GM21526 (cell line): ENCODE results near the gene HECTD4.

ENCODE experiments used
- ATAC-seq: cut with Tn5 transposase; IDR thresholded peaks from one replicate; pipeline ENCODE4 v1.9.1; 2021; ENCODE audit warnings: moderate library complexity; ENCODE audit not compliant: unreplicated experiment, low FRiP score

Gene HECTD4

GRCh38 chr12:112183141-112184021 is 198.8 kb downstream of the HECTD4 start:
- no peak for ATAC-seq

DNA sequence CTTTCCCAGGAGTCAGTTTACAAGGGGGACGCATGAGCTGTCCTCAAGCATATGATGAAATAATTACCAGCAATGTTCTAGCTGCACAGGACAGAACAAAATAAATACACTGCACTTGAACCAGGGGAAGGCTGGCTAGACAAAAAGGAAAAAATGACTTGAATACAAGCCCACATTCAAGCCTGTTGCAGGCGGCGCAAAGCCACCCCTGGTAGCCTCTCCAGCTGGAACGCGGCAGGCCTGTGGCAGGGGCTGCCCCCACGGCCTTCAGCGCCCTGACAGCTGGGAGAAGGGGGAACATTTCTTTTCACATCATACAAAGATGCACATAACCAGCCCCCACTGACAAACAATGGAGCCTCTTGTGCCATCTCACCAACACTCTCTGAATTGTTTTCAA is 199.7 kb downstream of the HECTD4 start:
- no peak for ATAC-seq

GRCh38 chr12:112180422-112180821 is 201.8 kb downstream of the HECTD4 start:
- ATAC-seq: no peak

GRCh38 chr12:112179916-112180315 is 202.3 kb downstream of the HECTD4 start:
- no peak for ATAC-seq

GRCh38 chr12:112179341-112179740 is 202.9 kb downstream of the HECTD4 start:
- ATAC-seq: no peak

DNA sequence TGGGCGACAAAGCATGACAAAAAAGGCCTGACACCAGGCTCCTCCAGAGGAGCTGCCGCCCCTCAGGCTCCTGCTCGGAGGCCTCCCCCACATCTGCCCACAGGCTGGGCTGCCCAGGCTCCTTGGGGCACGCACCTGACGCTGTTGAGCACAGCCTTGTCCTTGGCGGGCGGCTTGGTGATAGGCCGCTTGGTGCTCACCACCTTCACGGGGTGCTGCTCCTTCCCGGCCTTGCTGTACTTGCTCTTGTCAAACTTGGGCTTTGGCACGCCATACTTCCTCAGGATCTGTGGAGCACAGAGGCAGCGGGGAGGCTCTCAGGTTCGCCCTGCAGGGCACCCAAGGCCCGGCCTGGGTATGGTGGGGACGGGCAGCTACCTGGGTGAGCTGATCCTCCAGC is 203.4 kb downstream of the HECTD4 start:
- ATAC-seq: no peak

GRCh38 chr12:112176321-112177010 is 205.8 kb downstream of the HECTD4 start:
- ATAC-seq: no peak

DNA sequence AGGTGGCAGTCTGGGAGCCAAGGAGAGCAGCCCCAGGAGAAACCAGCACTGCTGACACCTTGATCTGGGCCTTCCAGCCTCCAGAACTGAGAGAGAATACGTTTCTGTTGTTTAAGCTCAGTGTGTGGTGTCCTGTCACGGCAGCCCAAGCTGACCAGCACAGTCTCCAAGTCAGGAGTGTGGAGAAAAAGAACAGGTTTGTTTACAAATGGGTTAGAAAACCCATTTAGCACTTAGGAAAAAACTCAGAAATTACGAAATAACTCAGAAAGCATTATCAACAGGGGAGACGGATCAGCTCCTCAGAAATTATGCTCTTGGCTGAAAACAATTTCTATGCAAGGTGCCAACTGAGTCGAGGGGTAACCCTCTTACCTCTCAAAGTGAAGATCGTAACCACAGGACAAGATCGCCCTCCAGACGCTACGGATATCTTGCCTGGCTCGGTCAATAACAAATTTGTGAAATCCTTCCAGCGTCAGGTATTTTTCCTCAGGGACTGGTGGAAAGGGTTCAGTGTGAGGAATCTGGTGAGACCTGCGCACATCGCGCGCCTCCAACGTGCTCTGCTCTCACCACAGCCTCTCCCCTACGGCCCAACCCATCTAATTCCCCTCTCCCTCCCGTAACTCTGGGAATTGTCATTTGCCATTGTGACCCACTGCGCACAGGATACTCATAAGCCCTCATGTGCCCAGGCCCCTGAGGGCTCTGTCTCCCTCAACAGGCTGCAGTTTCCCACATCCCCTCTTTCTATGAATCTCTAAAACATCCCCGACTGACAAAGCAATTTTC is 206.7 kb downstream of the HECTD4 start:
- ATAC-seq: no peak

DNA sequence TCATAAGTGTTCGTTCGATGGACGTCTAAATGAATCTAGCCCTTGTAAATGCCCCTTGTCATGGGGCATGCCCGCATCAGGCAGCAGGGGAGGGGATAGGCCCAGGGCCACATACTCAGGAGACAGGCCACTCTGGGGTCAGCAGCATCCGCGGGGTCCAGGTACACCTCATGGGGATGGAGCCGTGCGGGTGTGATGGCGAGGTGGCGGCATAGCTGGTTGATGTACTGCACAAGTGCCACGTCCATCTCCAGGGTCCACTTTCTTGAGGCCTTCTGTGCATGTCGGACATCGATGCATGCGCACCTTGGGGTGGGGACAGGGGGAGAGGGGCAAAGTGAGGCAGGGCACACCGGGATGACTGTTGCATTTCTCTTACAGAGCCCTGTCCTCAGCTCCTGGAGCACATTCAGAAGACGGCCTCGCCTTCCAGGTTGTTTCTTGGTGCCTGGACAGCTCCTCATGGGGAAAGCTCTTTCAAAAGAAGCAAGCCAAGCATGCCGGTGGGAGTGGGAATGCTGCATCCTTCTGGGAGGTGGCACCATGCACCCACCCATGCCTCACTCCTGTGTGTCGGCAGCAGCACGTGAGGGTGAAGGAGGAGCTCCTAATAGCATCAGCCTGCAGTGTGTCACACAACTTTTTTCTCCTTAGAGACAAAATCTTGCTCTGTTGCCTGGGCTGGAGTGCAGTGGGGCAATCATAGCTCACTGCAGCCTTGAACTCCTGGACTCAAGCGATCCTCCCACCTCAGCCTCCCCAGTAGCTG is 209.5 kb downstream of the HECTD4 start:
- ATAC-seq: no peak

DNA sequence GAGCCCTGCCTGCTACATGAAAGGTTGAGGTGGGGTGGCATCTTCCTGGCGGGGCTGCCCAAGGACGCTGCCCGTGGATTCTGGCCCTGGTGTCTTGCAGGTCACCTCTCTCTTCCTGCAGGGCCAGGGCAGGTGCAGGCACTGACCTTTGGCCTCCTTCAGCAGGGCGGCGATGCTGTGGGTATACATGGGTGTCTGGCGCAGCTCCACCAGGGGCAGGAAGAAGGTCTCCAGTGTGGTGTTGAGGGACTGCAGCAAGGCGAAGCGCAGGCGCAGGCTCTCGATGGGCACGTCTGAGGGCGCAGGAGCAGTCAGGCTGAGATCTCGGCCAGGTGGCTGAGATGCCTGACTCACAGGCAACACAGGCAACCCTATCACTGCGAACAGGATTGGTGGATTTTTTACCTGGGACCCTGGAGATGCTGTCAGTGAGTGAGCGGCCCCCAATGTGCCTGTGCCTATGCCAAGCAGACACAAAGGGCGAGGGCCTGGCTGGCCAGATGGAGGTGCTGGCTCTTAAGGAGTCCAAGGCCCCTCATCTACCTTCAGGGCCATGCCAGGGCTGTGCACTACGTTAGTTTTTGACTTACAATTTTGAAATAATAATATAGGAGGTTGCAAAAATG is 211.1 kb downstream of the HECTD4 start:
- ATAC-seq: no peak

DNA sequence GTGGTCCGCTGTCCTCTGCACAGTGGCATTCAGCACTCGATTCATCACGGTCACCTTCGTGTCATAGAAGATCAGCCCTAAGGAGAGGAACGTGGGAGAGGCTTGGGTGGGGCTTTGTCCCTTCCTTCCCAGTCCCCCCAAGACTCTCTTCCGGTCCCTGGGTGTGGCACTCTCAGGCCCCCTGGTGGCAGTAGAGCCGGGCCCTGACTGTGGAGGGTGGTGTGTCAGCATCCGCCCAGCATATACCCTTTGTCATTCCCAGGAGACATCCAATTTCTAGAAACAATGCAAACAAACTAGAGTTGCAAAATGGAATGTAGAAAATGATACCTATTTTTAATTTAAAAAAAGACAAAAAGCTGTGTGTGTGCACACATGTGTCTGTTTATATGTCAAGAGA is 211.9 kb downstream of the HECTD4 start:
- no peak for ATAC-seq

DNA sequence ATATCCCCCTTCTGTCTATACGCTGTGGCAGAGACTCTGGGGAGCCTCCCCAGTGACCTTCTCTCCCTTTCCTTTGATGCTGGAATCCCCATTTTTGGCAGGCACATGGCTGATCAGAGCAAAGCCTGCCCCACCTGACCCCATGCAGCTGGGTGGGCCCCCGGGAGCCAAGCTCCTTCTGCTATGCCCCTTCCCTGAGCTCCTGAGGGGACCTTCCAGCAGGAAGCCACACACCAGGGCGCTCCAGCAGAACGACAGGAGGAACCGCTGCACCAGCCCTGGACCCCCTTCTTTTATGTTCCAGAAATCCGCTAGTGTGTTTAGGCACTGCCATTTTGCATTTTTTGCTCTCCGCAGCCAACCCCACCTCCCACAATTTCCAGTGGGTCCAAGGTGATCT is 212.3 kb downstream of the HECTD4 start:
- no peak for ATAC-seq

DNA sequence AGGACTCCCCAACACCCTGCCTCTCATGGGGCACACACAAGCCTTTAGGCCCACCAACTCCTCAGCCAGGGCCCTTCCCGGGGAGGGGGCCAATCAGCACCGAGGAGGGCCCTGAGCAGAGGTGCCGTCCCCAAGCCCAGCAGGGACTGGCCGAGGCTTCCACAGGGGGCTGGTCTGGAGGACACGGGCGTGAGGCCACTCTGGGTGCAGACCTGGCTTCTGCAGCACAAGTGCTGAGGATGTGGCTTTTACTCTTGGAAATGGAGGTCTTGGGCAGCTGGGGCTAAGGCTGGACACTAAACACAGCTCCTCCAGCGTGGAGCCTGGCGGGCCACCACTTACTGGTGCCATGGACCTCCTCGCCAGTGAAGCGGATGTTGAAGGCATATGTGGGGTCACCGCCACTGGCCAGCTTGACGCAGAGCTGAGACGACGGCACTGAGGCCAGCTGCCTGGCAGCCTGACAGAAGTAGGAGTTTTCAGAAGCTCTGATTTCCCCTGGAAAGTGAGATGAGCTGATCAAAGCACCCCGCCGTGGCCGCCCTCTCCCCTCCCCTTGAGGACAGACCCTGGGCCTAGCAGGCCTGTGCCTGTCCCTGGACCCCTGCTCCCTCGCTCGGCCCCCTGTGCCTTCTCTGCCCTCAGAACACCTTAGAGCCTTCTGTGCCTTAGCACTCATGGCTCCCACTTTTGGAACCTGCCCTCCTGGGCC is 212.9 kb downstream of the HECTD4 start:
- ATAC-seq: no peak

DNA sequence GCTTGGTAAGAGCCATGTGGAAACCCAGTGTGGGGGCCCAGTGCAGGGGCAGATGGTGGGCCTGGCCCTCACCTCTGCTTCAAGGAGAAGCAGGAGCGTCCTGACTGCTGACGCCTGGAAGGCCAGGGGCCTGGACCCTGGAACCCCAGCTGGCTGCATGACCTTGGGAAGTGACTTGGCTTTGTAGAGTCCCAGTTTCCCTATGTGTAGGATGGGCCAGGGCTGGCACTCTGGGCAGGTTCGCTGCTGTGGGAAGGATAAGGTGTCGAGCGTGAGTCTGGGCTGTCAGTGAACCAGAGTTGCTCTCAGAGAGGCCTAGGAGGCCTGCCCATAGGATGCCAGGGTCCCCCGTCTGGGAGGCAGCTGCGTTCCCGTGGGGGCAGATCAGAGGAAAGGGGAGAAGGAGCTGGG is 213.7 kb downstream of the HECTD4 start:
- no peak for ATAC-seq

- no peak for ATAC-seq
Observed at GRCh38 chr12:112167718-112168525, 214.3 kb downstream of the HECTD4 start.

- ATAC-seq: no peak
Observed at GRCh38 chr12:112167031-112167461, 215.2 kb downstream of the HECTD4 start.

DNA sequence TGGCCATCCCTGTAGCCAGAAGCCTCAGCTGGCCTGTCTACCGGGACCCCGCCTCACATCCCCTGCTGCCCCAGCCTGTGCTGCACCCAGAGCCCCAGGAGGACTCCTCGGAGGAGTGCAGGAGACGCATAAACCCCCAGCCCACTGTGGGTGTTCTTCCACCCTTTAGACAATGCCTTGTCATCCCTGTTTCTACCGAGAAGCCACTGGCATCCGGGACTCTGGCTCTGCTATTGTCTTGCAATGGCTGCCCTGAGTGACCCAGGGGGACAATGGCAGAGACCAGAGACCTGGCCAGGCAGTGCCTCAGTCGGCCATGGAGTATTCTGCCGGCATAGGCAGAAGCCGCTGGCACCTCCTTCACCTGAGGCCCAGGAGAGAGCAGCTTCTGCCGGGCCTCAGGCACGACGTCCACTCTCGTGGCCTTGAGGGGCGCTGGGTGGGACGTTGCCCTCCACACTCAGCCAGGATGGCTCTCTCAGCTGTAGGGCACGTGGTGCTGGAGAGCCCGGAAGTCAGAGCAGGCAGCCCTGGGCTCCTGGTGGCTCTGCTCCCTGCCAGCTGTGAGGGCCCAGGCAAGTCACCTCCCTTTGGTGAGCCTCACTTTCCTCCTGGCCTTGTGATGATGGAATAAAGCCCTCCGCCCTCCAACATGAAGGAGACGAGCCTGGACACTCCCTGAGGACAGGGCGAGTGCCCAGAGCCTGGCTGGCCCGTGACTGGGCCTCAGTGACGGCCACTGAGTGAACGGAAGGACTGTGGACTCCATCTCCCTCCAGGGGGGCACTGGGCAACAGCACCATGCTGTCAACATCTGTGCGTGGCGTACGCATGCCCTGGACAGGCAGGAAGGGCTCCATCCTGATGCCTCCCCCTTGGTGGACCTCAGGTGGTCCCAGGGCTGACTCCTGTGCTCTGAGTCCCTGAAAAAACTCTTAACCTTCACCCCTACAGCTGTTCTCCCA is 215.9 kb downstream of the HECTD4 start:
- no peak for ATAC-seq
